H1 (cell line): ENCODE data around the gene ZNF500. TPM values are rescaled to one million over a fixed set of nuclear protein-coding genes. Genes with fewer than 3 reads are reported as not detected.
A peak's percentile ranks its signal among the peaks of the same experiment; 100 is the strongest.

ENCODE experiments used
- CTCF ChIA-PET: fragments of 300-600 bp; sonication (Branson Sonifier 250); formaldehyde crosslinking; loops from one replicate; lab custom pipeline; 2021; ENCODE audit not compliant: partially characterized antibody; lab: Charles Lee
- POLR2A ChIA-PET: fragments of 300-600 bp; sonication (Branson Sonifier 250); formaldehyde crosslinking; loops from one replicate; lab custom pipeline; 2021; ENCODE audit warnings: inconsistent platforms; ENCODE audit not compliant: partially characterized antibody; lab: Charles Lee
- DNase-seq, 2 experiments: peaks; one replicate each; pipeline versions ENCODE4 v3.0.0 to v3.0.0-alpha.2; 2010 to 2022; ENCODE audit warnings: low spot score in 2 of 2, low read depth in 1 of 2, mixed read lengths in 1 of 2
- FAIRE-seq: peaks from 2 replicates; lab custom pipeline; 2011; peaks lifted over from hg19 to GRCh38; lab: Jason Lieb, UNC
- H2AFZ ChIP-seq: 2 replicates; pipeline ENCODE4 v1.8.1; 2012; ENCODE audit warnings: low read length, inconsistent platforms
- H2AK5ac ChIP-seq: 2 replicates; pipeline ENCODE4 v1.6.1; 2013; ENCODE audit warnings: low read depth, low read length
- H2BK120ac ChIP-seq: replicated peaks from 2 replicates; pipeline ENCODE3; 2013; ENCODE audit warnings: low read depth, low read length, inconsistent platforms
- H2BK12ac ChIP-seq: 2 replicates; pipeline ENCODE4 v1.6.1; 2013; ENCODE audit warnings: low read depth, low read length
- H2BK15ac ChIP-seq: 2 replicates; pipeline ENCODE4 v1.6.1; 2013; ENCODE audit warnings: low read length
- H2BK20ac ChIP-seq: 2 replicates; pipeline ENCODE4 v1.6.1; 2013; ENCODE audit warnings: low read length
- H2BK5ac ChIP-seq: 2 replicates; pipeline ENCODE4 v1.6.1; 2013; ENCODE audit warnings: low read depth, low read length
- H3K14ac ChIP-seq: 2 replicates; pipeline ENCODE4 v1.6.1; 2013; ENCODE audit warnings: inconsistent platforms; ENCODE audit not compliant: insufficient read length
- H3K18ac ChIP-seq: 2 replicates; pipeline ENCODE4 v1.6.1; 2013; ENCODE audit warnings: low read length; ENCODE audit errors: extremely low read depth
- H3K23ac ChIP-seq: 2 replicates; pipeline ENCODE4 v1.6.1; 2013; ENCODE audit warnings: inconsistent platforms; ENCODE audit not compliant: insufficient read length
- H3K23me2 ChIP-seq: 2 replicates; pipeline ENCODE4 v1.6.1; 2013; ENCODE audit warnings: low read depth, low read length
- H3K27ac ChIP-seq: 2 replicates; pipeline ENCODE4 v1.6.1; 2011; ENCODE audit warnings: low read depth, low read length, inconsistent platforms
- H3K27me3 ChIP-seq, 4 experiments: replicated peaks in 1 of 4; 1 replicate in 1 of 4; 2 replicates in 3 of 4; pipeline versions ENCODE4 v1.6.1 to v1.8.1; 2011 to 2013; ENCODE audit warnings: low read length in 3 of 4, mild to moderate bottlenecking in 3 of 4, inconsistent platforms in 2 of 4, mixed read lengths in 2 of 4, moderate library complexity in 1 of 4; ENCODE audit not compliant: control insufficient read depth in 3 of 4, insufficient read depth in 3 of 4; ENCODE audit errors: extremely low read depth in 1 of 4
- H3K36me3 ChIP-seq, 4 experiments: 2 replicates each; pipeline versions ENCODE4 v1.6.1 to v1.8.1; 2011 to 2013; ENCODE audit warnings: mild to moderate bottlenecking in 4 of 4, low read length in 3 of 4, moderate library complexity in 2 of 4, control low read depth in 1 of 4, inconsistent platforms in 1 of 4; ENCODE audit not compliant: insufficient read depth in 4 of 4, control insufficient read depth in 2 of 4
- H3K4ac ChIP-seq: replicated peaks from 2 replicates; pipeline ENCODE3; 2013; ENCODE audit warnings: low read length, low read depth, mixed read lengths, inconsistent platforms; ENCODE audit not compliant: insufficient read length
- H3K4me1 ChIP-seq, 4 experiments: replicated peaks in 1 of 4; 1 replicate in 1 of 4; 2 replicates in 3 of 4; pipeline versions ENCODE4 v1.6.1 to v1.8.1; 2011 to 2013; ENCODE audit warnings: low read length in 3 of 4, inconsistent platforms in 2 of 4, mixed read lengths in 1 of 4; ENCODE audit not compliant: insufficient read depth in 4 of 4, control insufficient read depth in 3 of 4
- H3K4me2 ChIP-seq, 2 experiments: 2 replicates each; pipeline versions ENCODE4 v1.6.1 to v1.8.1; 2011 to 2013; ENCODE audit warnings: low read depth in 2 of 2, low read length in 2 of 2, control low read depth in 1 of 2, inconsistent platforms in 1 of 2, mild to moderate bottlenecking in 1 of 2; ENCODE audit not compliant: insufficient read depth in 1 of 2
- H3K4me3 ChIP-seq, 4 experiments: fragments of 200-600, 300-600 bp in 1 of 4; sonication (generic), shearing (Covaris generic), sonication (Bioruptor Twin) in 1 of 4; 2 replicates each; pipeline versions ENCODE4 v1.5.1 to v1.8.1; 2011 to 2016; ENCODE audit warnings: low read length in 4 of 4, low read depth in 3 of 4, control low read depth in 2 of 4, inconsistent platforms in 2 of 4, mild to moderate bottlenecking in 2 of 4, mixed read lengths in 1 of 4, moderate library complexity in 1 of 4; ENCODE audit not compliant: insufficient read depth in 2 of 4; ENCODE audit errors: extremely low read depth in 1 of 4
- H3K56ac ChIP-seq: replicated peaks from 2 replicates; pipeline ENCODE3; 2013; ENCODE audit warnings: low read depth, mild to moderate bottlenecking, mixed read lengths, low read length, inconsistent platforms; ENCODE audit not compliant: insufficient read length
- H3K79me1 ChIP-seq: 2 replicates; pipeline ENCODE4 v1.6.1; 2013; ENCODE audit warnings: low read depth, low read length, control low read depth
- H3K79me2 ChIP-seq, 2 experiments: 2 replicates each; pipeline versions ENCODE4 v1.6.1 to v1.8.1; 2012 to 2013; ENCODE audit warnings: low read length in 2 of 2, mild to moderate bottlenecking in 2 of 2, inconsistent platforms in 1 of 2; ENCODE audit not compliant: insufficient read depth in 2 of 2, control insufficient read depth in 1 of 2
- H3K9ac ChIP-seq, 4 experiments: replicated peaks in 1 of 4; 1 replicate in 1 of 4; 2 replicates in 3 of 4; pipeline versions ENCODE4 v1.6.1 to v1.8.1; 2011 to 2013; ENCODE audit warnings: low read depth in 3 of 4, low read length in 3 of 4, control low read depth in 2 of 4, mild to moderate bottlenecking in 2 of 4, moderate library complexity in 2 of 4, inconsistent platforms in 1 of 4; ENCODE audit errors: extremely low read depth in 1 of 4
- H3K9me3 ChIP-seq, 2 experiments: 2 replicates each; pipeline versions ENCODE4 v1.6.1 to v1.8.1; 2012 to 2013; ENCODE audit warnings: mild to moderate bottlenecking in 2 of 2, moderate library complexity in 2 of 2, control low read depth in 1 of 2, inconsistent platforms in 1 of 2, low read depth in 1 of 2, low read length in 1 of 2, mixed read lengths in 1 of 2; ENCODE audit not compliant: insufficient read depth in 2 of 2
- H4K20me1 ChIP-seq, 2 experiments: replicated peaks in 1 of 2; 2 replicates each; pipeline versions ENCODE3 to v1.8.1; 2011 to 2013; ENCODE audit warnings: inconsistent platforms in 2 of 2, low read length in 2 of 2, mild to moderate bottlenecking in 1 of 2; ENCODE audit not compliant: insufficient read depth in 2 of 2, control insufficient read depth in 1 of 2
- H4K5ac ChIP-seq: 2 replicates; pipeline ENCODE4 v1.6.1; 2013; ENCODE audit warnings: low read length, low read depth, mixed read lengths, inconsistent platforms; ENCODE audit not compliant: insufficient read length
- H4K8ac ChIP-seq: 2 replicates; pipeline ENCODE4 v1.8.0; 2013; ENCODE audit warnings: mild to moderate bottlenecking, moderate library complexity, low read length, inconsistent platforms; ENCODE audit not compliant: insufficient read depth; ENCODE audit errors: extremely low read depth
- H4K91ac ChIP-seq: replicated peaks from 2 replicates; pipeline ENCODE3; 2013; ENCODE audit warnings: low read length, mixed read lengths, inconsistent platforms; ENCODE audit not compliant: insufficient read length
- ASH2L ChIP-seq: fragments of 200-600, 300-600 bp; sonication (generic); IDR thresholded peaks from one replicate; pipeline ENCODE4 v1.7.1; 2017; ENCODE audit warnings: low read length
- CBX8 ChIP-seq: fragments of 300-800, 300-1000 bp; sonication (generic); IDR thresholded peaks from 2 replicates; pipeline ENCODE4 v1.7.1; 2016; ENCODE audit warnings: low read depth, low read length, borderline replicate concordance
- CHD1 ChIP-seq: IDR thresholded peaks from 2 replicates; pipeline ENCODE4 v1.6.1; 2012; ENCODE audit warnings: low read depth, low read length, improper control_type of control experiment
- CREB1 ChIP-seq: IDR thresholded peaks from 2 replicates; pipeline ENCODE4 v1.6.1; 2012; ENCODE audit warnings: inconsistent platforms
- EZH2 ChIP-seq: fragments of 200-600 bp; sonication (generic); IDR thresholded peaks from 2 replicates; pipeline ENCODE4 v1.7.1; 2012; ENCODE audit warnings: low read depth, mild to moderate bottlenecking, moderate library complexity, low read length, inconsistent platforms; ENCODE audit not compliant: severe bottlenecking
- POLR2AphosphoS5 ChIP-seq: IDR thresholded peaks from 2 replicates; pipeline ENCODE4 v1.6.1; 2011; ENCODE audit warnings: low read depth, low read length
- SP1 ChIP-seq: IDR thresholded peaks from 2 replicates; pipeline ENCODE4 v1.6.1; 2011; ENCODE audit warnings: low read depth, low read length
- YY1 ChIP-seq: IDR thresholded peaks from 2 replicates; pipeline ENCODE4 v1.6.1; 2011; ENCODE audit warnings: low read depth, mild to moderate bottlenecking, low read length
- ZNF274 ChIP-seq: IDR thresholded peaks from 2 replicates; pipeline ENCODE4 v1.7.0; 2012; ENCODE audit warnings: low read length, borderline replicate concordance; ENCODE audit errors: extremely low read depth
- WGBS, 2 experiments: shearing (Covaris generic) in 1 of 2; methylation state at CpG; one replicate each; pipeline versions ENCODE4 v1.1.6 to v1.1.7; 2013 to 2015; ENCODE audit warnings: low lambda C conversion rate in 2 of 2, mixed read lengths in 2 of 2, inconsistent platforms in 1 of 2, low coverage in 1 of 2, missing lambda C conversion rate in 1 of 2; ENCODE audit not compliant: insufficient replicate concordance in 2 of 2, insufficient coverage in 1 of 2, insufficient read length in 1 of 2; ENCODE audit errors: extremely low coverage in 1 of 2, missing lambda C conversion rate in 1 of 2; 5-methylcytosine and 5-hydroxymethylcytosine counted together
- polyA plus RNA-seq, 7 experiments: library from polyadenylated mRNA; depleted of rRNA in 3 of 7; stranded (reverse) in 5 of 7; unstranded in 2 of 7; fragments of >200 nt in 5 of 7; fragments of 200-250 nt in 2 of 7; gene quantifications; 1 replicate in 5 of 7; 2 replicates in 1 of 7; 4 replicates in 1 of 7; pipeline versions ENCODE4 v1.2.1 to v1.2.3, GENCODE V29; 2011 to 2013; ENCODE audit warnings: missing spikeins in 2 of 7, mixed read lengths in 2 of 7
- total RNA-seq: library from RNA; stranded (reverse); fragmentation: NEBNext Ultra II Directional; extraction: Animal tissue kit (Norgen Biotek cat#: 25700); gene quantifications from 2 replicates; pipeline ENCODE4 v1.2.1, GENCODE V29; 2021
- TF ChIP-seq, protein P1 (sequence below), 3 experiments: IDR thresholded peaks; 1 replicate in 2 of 3; 2 replicates in 1 of 3; pipeline versions ENCODE4 v1.5.1 to v1.6.1; 2011; ENCODE audit warnings: low read length in 3 of 3, mild to moderate bottlenecking in 3 of 3, inconsistent platforms in 2 of 3, low read depth in 1 of 3, moderate library complexity in 1 of 3; ENCODE audit not compliant: insufficient read depth in 1 of 3; ENCODE audit errors: control extremely low read depth in 1 of 3
- TF ChIP-seq, protein P2 (sequence below): IDR thresholded peaks from 2 replicates; pipeline ENCODE4 v1.6.1; 2011; ENCODE audit warnings: low read depth, mild to moderate bottlenecking, low read length; ENCODE audit not compliant: insufficient read depth

ZNF500 gene
- total and polyA plus RNA-seq, 2 of the 8 experiments (the other 6 are each of a cell fraction or from before 2014, with no cell fraction given) = 10.3 to 10.4 TPM

DNA sequence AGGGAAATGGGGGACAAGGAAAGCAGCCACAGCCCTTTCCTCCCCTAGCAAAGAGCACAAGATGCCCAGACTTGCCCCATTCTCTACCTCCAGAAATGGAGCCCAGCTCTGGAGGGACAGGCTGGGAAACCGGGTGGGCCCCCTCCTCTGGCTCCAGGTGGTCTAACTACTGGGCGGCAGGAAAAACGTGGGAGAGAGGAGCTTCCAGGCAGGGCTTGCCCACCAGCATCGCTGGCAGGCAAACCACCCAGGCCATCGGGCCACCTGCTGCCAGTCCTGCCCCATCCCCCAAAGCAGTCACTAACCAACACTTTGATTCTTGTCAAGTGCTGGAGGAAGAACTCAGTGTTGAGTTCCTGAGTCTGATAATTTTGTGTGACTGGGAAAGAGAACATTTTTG lies 48.5 kb downstream of the ZNF500 start:
- Histone ChIP-seq H2BK12ac (no peak overlapping the region), H3K79me1 (no peaks in the 10 kb centered on the region), H3K79me2 (no peaks in the 10 kb centered on the region), H4K91ac (no peak overlapping the region), H3K18ac (0 out of 2 replicates have a peak overlapping the region, but pooled peaks have one; percentile 24), H3K56ac (no peak overlapping the region), H4K20me1 (peaks cover 0 to 1% of the 10 kb centered on the region in 2 experiments), H4K5ac (no peak overlapping the region), H2BK120ac (no peak overlapping the region), H3K9me3 (no peaks in the 10 kb centered on the region), H2BK15ac (no peak overlapping the region), H3K4me2 (peak overlapping the region; percentile 20 to 49; a peak in 1 of 4 replicates), H3K23ac (no peak overlapping the region), H3K4ac (no peak overlapping the region), H3K4me3 (no peak overlapping the region), H3K9ac (no peak overlapping the region), H2AFZ (no peak overlapping the region), H3K27ac (peak overlapping the region; percentile 13; the same call in 1 of the 2 replicates), H3K36me3 (peaks cover 0 to 19% (median 2%) of the 10 kb centered on the region in 4 experiments; a peak in 3 of 8 replicates), H3K4me1 (peaks cover 4 to 18% (median 9%) of the 10 kb centered on the region in 4 experiments), H2AK5ac (no peak overlapping the region), H3K23me2 (no peaks in the 10 kb centered on the region), H4K8ac (no peak overlapping the region), H3K27me3 (no peaks in the 10 kb centered on the region), H3K14ac (no peak overlapping the region), H2BK5ac (no peak overlapping the region), H2BK20ac (no peak overlapping the region)
- POLR2A ChIA-PET = interaction anchor here (3.0 kb wide), 1 partner anchor 16 kb away, joined by 11 read pairs; the partner anchor contains the start of genes ANKS3 and DNAAF8
- CTCF ChIA-PET = interaction anchor here (0.6 to 2.6 kb wide), 5 partner anchors 11 to 96 kb away, joined by 3 to 9 read pairs (median 4); partner anchors contain the start of genes ANKS3 and DNAAF8
- 32% methylated on average over 5 of the region's 5 CpGs; no CpG with 5 or more reads in 1 of the 2 experiments for WGBS, 2 experiments
- DNase-seq = peak in 1 of 2 experiments; percentile 50
- no peak for FAIRE-seq
- TF ChIP-seq YY1 (no peak), ZNF274 (no peak), EZH2 (no peak), CHD1 (no peak), CREB1 (no peak), POLR2AphosphoS5 (no peak), CBX8 (no peak), SP1 (no peak), ASH2L (no peak)
- TF ChIP-seq, protein P1, sequence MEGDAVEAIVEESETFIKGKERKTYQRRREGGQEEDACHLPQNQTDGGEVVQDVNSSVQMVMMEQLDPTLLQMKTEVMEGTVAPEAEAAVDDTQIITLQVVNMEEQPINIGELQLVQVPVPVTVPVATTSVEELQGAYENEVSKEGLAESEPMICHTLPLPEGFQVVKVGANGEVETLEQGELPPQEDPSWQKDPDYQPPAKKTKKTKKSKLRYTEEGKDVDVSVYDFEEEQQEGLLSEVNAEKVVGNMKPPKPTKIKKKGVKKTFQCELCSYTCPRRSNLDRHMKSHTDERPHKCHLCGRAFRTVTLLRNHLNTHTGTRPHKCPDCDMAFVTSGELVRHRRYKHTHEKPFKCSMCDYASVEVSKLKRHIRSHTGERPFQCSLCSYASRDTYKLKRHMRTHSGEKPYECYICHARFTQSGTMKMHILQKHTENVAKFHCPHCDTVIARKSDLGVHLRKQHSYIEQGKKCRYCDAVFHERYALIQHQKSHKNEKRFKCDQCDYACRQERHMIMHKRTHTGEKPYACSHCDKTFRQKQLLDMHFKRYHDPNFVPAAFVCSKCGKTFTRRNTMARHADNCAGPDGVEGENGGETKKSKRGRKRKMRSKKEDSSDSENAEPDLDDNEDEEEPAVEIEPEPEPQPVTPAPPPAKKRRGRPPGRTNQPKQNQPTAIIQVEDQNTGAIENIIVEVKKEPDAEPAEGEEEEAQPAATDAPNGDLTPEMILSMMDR (IDR thresholded peaks at IDR 0.05; ENCODE audit: control extremely low read depth in 1 of 3, insufficient read depth in 1 of 3, low read depth in 1 of 3, low read length in 3 of 3) = no peak
- TF ChIP-seq, protein P2, sequence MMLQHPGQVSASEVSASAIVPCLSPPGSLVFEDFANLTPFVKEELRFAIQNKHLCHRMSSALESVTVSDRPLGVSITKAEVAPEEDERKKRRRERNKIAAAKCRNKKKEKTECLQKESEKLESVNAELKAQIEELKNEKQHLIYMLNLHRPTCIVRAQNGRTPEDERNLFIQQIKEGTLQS = no peak
